Lung (tissue), 12 donors: ENCODE results near the gene PTPRD. TPM values are rescaled to one million over a fixed set of nuclear protein-coding genes. Genes with fewer than 3 reads are reported as not detected.
A peak's percentile ranks its signal among the peaks of the same experiment; 100 is the strongest.

ENCODE experiments used
- ATAC-seq: fragments of 200-7000 bp; cut with Tn5 transposase; one replicate; pipeline ENCODE4 v1.9.1; 2020; ENCODE audit warnings: moderate number of reproducible peaks; ENCODE audit not compliant: insufficient read depth, low FRiP score
- DNase-seq, 3 donors: peaks; one replicate each; pipeline ENCODE4 v3.0.0-alpha.2; 2013 to 2017
- H3K27ac ChIP-seq, 2 donors: one replicate each; pipeline ENCODE4 v1.5.1; 2013; ENCODE audit warnings: mild to moderate bottlenecking in 2 of 2, moderate library complexity in 2 of 2, control low read depth in 1 of 2, inconsistent platforms in 1 of 2, low read depth in 1 of 2, low read length in 1 of 2
- H3K27me3 ChIP-seq, 3 donors: one replicate each; pipeline ENCODE4 v1.5.1; 2013; ENCODE audit warnings: low read length in 2 of 3; ENCODE audit not compliant: control insufficient read depth in 3 of 3, insufficient read depth in 3 of 3
- H3K36me3 ChIP-seq, 4 donors: one replicate each; pipeline ENCODE4 v1.5.1; 2013; ENCODE audit warnings: low read length in 4 of 4, mild to moderate bottlenecking in 1 of 4, moderate library complexity in 1 of 4; ENCODE audit not compliant: control insufficient read depth in 4 of 4, insufficient read depth in 4 of 4
- H3K4me1 ChIP-seq, 5 donors: one replicate each; pipeline ENCODE4 v1.5.1; 2013; ENCODE audit warnings: low read length in 5 of 5, mild to moderate bottlenecking in 2 of 5, moderate library complexity in 1 of 5; ENCODE audit not compliant: control insufficient read depth in 5 of 5, insufficient read depth in 5 of 5
- H3K4me3 ChIP-seq: one replicate; pipeline ENCODE4 v1.5.1; 2013; ENCODE audit warnings: mild to moderate bottlenecking, control low read depth, moderate library complexity
- H3K9ac ChIP-seq, 2 donors: one replicate each; pipeline ENCODE4 v1.5.1; 2013; ENCODE audit warnings: low read length in 2 of 2, control low read depth in 1 of 2; ENCODE audit not compliant: insufficient read depth in 1 of 2
- H3K9me3 ChIP-seq, 4 donors: one replicate each; pipeline ENCODE4 v1.5.1; 2013; ENCODE audit warnings: low read length in 3 of 4, mild to moderate bottlenecking in 1 of 4, moderate library complexity in 1 of 4; ENCODE audit not compliant: control insufficient read depth in 4 of 4, insufficient read depth in 3 of 4
- WGBS, 2 donors: extraction: QIAGEN DNeasy Blood & Tissue Kit; methylation state at CpG; one replicate each; pipeline ENCODE4 v1.1.7; 2013; 5-methylcytosine and 5-hydroxymethylcytosine counted together
- polyA plus RNA-seq, 2 donors: library from polyadenylated mRNA; stranded (reverse); fragments of 200-250 nt; gene quantifications; one replicate each; pipeline ENCODE4 v1.2.1, GENCODE V29; 2013
- total RNA-seq, 2 donors: library from RNA; depleted of rRNA in 1 of 2; stranded (reverse); fragments of >200 nt in 1 of 2; gene quantifications; one replicate each; pipeline ENCODE4 v1.2.1, GENCODE V29; 2014 to 2021
- TF ChIP-seq, protein P1 (sequence below): IDR thresholded peaks from 2 replicates; pipeline ENCODE4 v1.5.1; 2012; ENCODE audit warnings: mild to moderate bottlenecking; ENCODE audit errors: control extremely low read depth, extremely low read depth
- donor health status: control.
- donor health status: control.
- donor health status: Bipolar disorder and iron deficiency.
- donor health status: healthy.
- donor health status: DM: yes; HTN: yes; CAD: no.

Gene PTPRD
- total and polyA plus RNA-seq, 4 donors = 1.9 to 145 (median 13.7) TPM

DNA sequence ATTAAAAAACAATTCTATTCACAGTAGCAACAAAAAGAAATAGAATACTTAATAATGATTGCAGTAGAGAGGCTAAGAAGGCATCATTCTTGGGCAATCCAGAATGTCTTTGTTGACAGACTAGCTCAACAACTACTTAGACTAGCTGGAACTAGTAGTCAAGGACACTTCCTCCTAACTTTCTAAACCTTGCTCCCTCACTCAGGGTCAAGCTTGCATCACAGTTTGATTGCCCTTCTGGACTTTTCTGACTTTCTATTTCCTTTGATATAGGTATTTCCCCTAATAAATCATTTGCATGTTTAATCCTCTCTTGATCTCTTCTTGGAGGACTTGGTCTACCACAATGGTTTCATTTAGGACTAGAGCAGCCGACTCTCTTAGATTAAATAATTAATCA lies 1107.9 kb downstream of the PTPRD start:
- H3K4me3 ChIP-seq = no peak overlapping the region
- TF ChIP-seq, protein P1, sequence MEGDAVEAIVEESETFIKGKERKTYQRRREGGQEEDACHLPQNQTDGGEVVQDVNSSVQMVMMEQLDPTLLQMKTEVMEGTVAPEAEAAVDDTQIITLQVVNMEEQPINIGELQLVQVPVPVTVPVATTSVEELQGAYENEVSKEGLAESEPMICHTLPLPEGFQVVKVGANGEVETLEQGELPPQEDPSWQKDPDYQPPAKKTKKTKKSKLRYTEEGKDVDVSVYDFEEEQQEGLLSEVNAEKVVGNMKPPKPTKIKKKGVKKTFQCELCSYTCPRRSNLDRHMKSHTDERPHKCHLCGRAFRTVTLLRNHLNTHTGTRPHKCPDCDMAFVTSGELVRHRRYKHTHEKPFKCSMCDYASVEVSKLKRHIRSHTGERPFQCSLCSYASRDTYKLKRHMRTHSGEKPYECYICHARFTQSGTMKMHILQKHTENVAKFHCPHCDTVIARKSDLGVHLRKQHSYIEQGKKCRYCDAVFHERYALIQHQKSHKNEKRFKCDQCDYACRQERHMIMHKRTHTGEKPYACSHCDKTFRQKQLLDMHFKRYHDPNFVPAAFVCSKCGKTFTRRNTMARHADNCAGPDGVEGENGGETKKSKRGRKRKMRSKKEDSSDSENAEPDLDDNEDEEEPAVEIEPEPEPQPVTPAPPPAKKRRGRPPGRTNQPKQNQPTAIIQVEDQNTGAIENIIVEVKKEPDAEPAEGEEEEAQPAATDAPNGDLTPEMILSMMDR = no peak
- H3K9ac ChIP-seq = no peak overlapping the region
- DNase-seq = no peak
- H3K9me3 ChIP-seq = no peaks in the 10 kb centered on the region
- H3K27me3 ChIP-seq = no peaks in the 10 kb centered on the region
- no peaks in the 10 kb centered on the region for H3K36me3 ChIP-seq
- WGBS, 2 donors = 70 to 86% methylated on average over 1 of the region's 1 CpG
- ATAC-seq = peak; percentile 53
- no peak overlapping the region for H3K27ac ChIP-seq
- H3K4me1 ChIP-seq = peaks cover 0 to 6% (median 0%) of the 10 kb centered on the region in 5 donors

DNA sequence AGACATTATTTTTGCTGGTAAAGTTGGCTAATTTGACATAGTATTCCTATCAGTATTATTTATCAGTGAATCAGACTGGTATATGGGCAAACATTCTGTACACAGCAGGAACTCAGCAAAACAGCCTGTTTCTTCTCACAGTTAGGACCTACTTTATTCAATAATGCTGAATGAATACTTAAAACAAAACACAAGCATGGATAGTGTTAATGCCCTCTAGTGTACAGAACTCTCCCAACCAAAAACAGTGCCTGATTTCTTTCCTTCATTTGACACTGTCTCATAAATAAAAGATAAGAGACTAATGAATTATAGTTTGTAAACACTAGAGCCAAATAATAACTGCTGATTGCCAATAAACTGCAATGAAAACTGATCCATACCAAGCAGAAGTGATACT lies 1113.3 kb downstream of the PTPRD start:
- no peak for DNase-seq
- Histone ChIP-seq H3K27me3 (no peaks in the 10 kb centered on the region), H3K27ac (no peak overlapping the region), H3K4me3 (no peak overlapping the region), H3K4me1 (peaks cover 0 to 15% (median 0%) of the 10 kb centered on the region in 5 donors), H3K9me3 (peaks cover 0 to 3% (median under 1%) of the 10 kb centered on the region in 4 donors), H3K9ac (no peak overlapping the region), H3K36me3 (no peaks in the 10 kb centered on the region)
- no peak for ATAC-seq
- TF ChIP-seq, protein P1 = no peak

DNA sequence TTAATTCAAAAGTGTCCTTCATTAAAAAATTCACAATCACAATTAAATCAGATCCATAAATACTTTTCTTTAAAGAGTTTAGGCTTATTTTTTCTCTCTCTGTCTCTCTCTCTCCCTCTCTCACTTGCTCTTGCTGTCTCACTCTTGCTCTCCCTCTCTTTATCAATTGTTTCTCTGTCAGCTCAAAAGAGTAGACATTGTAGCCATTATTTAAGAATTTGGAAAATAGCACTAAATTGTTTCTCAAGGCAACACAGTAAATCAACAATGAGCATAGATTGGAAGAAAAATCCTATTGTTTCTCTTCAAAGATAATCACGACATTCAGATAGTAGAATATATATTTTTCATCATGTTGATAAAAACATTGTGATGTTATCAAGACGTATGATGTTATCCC lies 1114.0 kb downstream of the PTPRD start:
- WGBS, 2 donors = 74 to 77% methylated on average over 2 of the region's 2 CpGs

More for the DNA sequence above, 1114.0 kb downstream of the PTPRD start:
- Histone ChIP-seq H3K36me3 (no peaks in the 10 kb centered on the region), H3K9me3 (peaks cover 0 to 3% (median under 1%) of the 10 kb centered on the region in 4 donors), H3K4me1 (peaks cover 0 to 15% (median 0%) of the 10 kb centered on the region in 5 donors), H3K27me3 (no peaks in the 10 kb centered on the region), H3K4me3 (no peak overlapping the region), H3K9ac (no peak overlapping the region), H3K27ac (no peak overlapping the region)
- TF ChIP-seq, protein P1 = no peak
- ATAC-seq (no peak), DNase-seq (no peak)
